K562 (cell line): ENCODE measurements around the gene FTO.

Experiments
- MECOM ChIP-seq: fragments of 250-450 bp; sonication (Bioruptor Pico); IDR thresholded peaks from 2 replicates; pipeline ENCODE4 v1.8.0; 2022; ENCODE audit warnings: inconsistent platforms
- PHTF2 ChIP-seq: fragments of 250-450 bp; sonication (Bioruptor Pico); IDR thresholded peaks from 2 replicates; pipeline ENCODE4 v1.5.0; 2021; ENCODE audit warnings: mild to moderate bottlenecking
- TF ChIP-seq, protein P1 (sequence below): sonication (generic); formaldehyde crosslinking; IDR thresholded peaks from 2 replicates; pipeline ENCODE4 v1.9.0; 2022; ENCODE audit warnings: mild to moderate bottlenecking, missing genetic modification reagents
- TF ChIP-seq, protein P2 (sequence below): IDR thresholded peaks from 2 replicates; pipeline ENCODE4 v1.6.1; 2014; ENCODE audit warnings: antibody characterized with exemption

DNA sequence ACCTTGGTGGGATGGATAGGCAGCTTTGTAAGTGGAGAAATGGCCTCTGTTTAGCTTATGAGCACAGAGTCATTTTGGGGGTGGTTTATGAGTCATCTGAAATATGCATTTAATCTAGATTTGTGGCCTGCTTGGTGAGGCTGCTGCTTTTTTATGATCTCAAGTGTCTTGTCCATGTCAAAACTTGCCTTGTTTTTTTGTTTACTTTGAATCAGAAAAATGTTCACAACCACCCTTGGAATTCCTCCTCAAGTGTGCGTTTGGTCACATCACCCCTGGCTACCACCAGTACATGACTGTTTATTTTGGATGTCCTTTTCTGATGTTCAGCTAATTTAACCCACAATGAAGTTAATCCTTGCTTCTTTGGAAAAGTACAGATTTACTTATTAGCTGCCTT, 64.6 kb downstream of the FTO start:
- TF ChIP-seq, protein P1, sequence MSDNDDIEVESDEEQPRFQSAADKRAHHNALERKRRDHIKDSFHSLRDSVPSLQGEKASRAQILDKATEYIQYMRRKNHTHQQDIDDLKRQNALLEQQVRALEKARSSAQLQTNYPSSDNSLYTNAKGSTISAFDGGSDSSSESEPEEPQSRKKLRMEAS (CRISPR knock-in tag), result no peak
- TF ChIP-seq MECOM (CRISPR knock-in tag), result no peak
- no peak for TF ChIP-seq PHTF2 (CRISPR knock-in tag)
- TF ChIP-seq, protein P2, sequence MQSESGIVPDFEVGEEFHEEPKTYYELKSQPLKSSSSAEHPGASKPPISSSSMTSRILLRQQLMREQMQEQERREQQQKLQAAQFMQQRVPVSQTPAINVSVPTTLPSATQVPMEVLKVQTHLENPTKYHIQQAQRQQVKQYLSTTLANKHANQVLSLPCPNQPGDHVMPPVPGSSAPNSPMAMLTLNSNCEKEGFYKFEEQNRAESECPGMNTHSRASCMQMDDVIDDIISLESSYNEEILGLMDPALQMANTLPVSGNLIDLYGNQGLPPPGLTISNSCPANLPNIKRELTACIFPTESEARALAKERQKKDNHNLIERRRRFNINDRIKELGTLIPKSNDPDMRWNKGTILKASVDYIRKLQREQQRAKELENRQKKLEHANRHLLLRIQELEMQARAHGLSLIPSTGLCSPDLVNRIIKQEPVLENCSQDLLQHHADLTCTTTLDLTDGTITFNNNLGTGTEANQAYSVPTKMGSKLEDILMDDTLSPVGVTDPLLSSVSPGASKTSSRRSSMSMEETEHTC, result no peak
